CD4-positive, alpha-beta T cell (primary cell): ENCODE results near the gene PLLP. TPM values are rescaled to one million over a fixed set of nuclear protein-coding genes. Genes with fewer than 3 reads are reported as not detected.

Experiments
- ATAC-seq: fragments of 200-7000 bp; cut with Tn5 transposase; one replicate; pipeline ENCODE4 v1.10.0; 2022; ENCODE audit warnings: mild to moderate bottlenecking; ENCODE audit not compliant: poor library complexity
- CTCF ChIA-PET: fragments of 350-600 bp; sonication (Branson Sonifier 250); formaldehyde crosslinking; loops from one replicate; lab custom pipeline; 2021; ENCODE audit warnings: antibody characterized with exemption, inconsistent platforms; lab: Charles Lee
- POLR2A ChIA-PET: fragments of 350-600 bp; sonication (Branson Sonifier 250); formaldehyde crosslinking; loops from one replicate; lab custom pipeline; 2021; ENCODE audit warnings: antibody characterized with exemption, inconsistent platforms; lab: Charles Lee
- DNase-seq, 14 experiments: peaks; one replicate each; pipeline ENCODE4 v3.0.0-alpha.2; 2013 to 2020; ENCODE audit warnings: mixed read lengths in 2 of 14
- H3K27ac ChIP-seq, 2 donors: one replicate each; pipeline versions ENCODE4 v1.5.1 to v1.7.0; 2013; ENCODE audit warnings: low read length in 2 of 2, low read depth in 1 of 2, mild to moderate bottlenecking in 1 of 2
- H3K27me3 ChIP-seq, 2 experiments: 1 replicate in 1 of 2; 2 replicates in 1 of 2; pipeline versions ENCODE4 v1.6.1 to v1.7.0; 2013; ENCODE audit warnings: low read length in 2 of 2, control low read depth in 1 of 2, mild to moderate bottlenecking in 1 of 2, moderate library complexity in 1 of 2; ENCODE audit not compliant: insufficient read depth in 2 of 2, control insufficient read depth in 1 of 2
- H3K36me3 ChIP-seq: one replicate; pipeline ENCODE4 v1.6.1; 2013; ENCODE audit warnings: low read length, control low read depth; ENCODE audit not compliant: insufficient read depth
- H3K4me1 ChIP-seq: one replicate; pipeline ENCODE4 v1.6.1; 2013; ENCODE audit warnings: low read length, control low read depth; ENCODE audit not compliant: insufficient read depth
- H3K4me3 ChIP-seq: one replicate; pipeline ENCODE4 v1.5.1; 2013; ENCODE audit warnings: mild to moderate bottlenecking, low read length, moderate library complexity
- H3K9me3 ChIP-seq, 2 experiments: 1 replicate in 1 of 2; 2 replicates in 1 of 2; pipeline versions ENCODE4 v1.6.1 to v1.7.0; 2013; ENCODE audit warnings: low read length in 2 of 2, mild to moderate bottlenecking in 2 of 2, control low read depth in 1 of 2, moderate library complexity in 1 of 2; ENCODE audit not compliant: control insufficient read depth in 1 of 2, insufficient read depth in 1 of 2
- H3K27ac Mint-ChIP-seq: one replicate; pipeline ENCODE4 v1.8.0; 2020; ENCODE audit warnings: mixed read lengths
- H3K27me3 Mint-ChIP-seq: one replicate; pipeline ENCODE4 v1.8.0; 2021; ENCODE audit warnings: mixed read lengths
- H3K36me3 Mint-ChIP-seq: one replicate; pipeline ENCODE4 v1.8.0; 2021; ENCODE audit warnings: low read depth, mixed read lengths
- H3K4me1 Mint-ChIP-seq: one replicate; pipeline ENCODE4 v1.8.0; 2021; ENCODE audit warnings: low read depth, mixed read lengths
- H3K4me3 Mint-ChIP-seq: one replicate; pipeline ENCODE4 v1.8.0; 2020; ENCODE audit warnings: mild to moderate bottlenecking, mixed read lengths
- H3K9me3 Mint-ChIP-seq: one replicate; pipeline ENCODE4 v1.8.0; 2020; ENCODE audit warnings: mixed read lengths
- CTCF ChIP-seq: fragments of 200-600 bp; IDR thresholded peaks from one replicate; pipeline ENCODE4 v1.8.0; 2022; ENCODE audit warnings: antibody characterized with exemption, mild to moderate bottlenecking
- intact Hi-C, 2 experiments: fragments of 100-400 bp; cut with DNase I in 1 of 2; cut with micrococcal nuclease in 1 of 2; formaldehyde crosslinking; loops; one replicate each; pipeline versions ENCODE4 v1.15.1 to v1.9.0; 2023 to 2025; cut with DNase I, micrococcal nuclease
- total RNA-seq, 174 experiments: library from RNA in 2 of 174; stranded (reverse) in 2 of 174; gene quantifications; one replicate each; pipeline ENCODE4 v1.2.3 and lab custom pipeline; 2021 to 2026

The PLLP gene
- total RNA-seq, 2 experiments from 2014 or later, result 1.8 to 2.5 TPM

GRCh38 chr16:57273359-57273758 is 11.1 kb downstream of the PLLP start:
- peaks cover 40% of the 10 kb centered on the region for H3K4me1 Mint-ChIP-seq
- no peak for DNase-seq
- no peaks in the 10 kb centered on the region for H3K9me3 ChIP-seq
- H3K9me3 Mint-ChIP-seq, result no peaks in the 10 kb centered on the region
- no peak for TF ChIP-seq CTCF
- no peaks in the 10 kb centered on the region for H3K27me3 ChIP-seq
- peaks cover 24% of the 10 kb centered on the region for H3K4me1 ChIP-seq
- H3K4me3 Mint-ChIP-seq, result no peak overlapping the region
- no peak overlapping the region for H3K4me3 ChIP-seq
- no peaks in the 10 kb centered on the region for H3K27me3 Mint-ChIP-seq
- ChIA-PET CTCF (no interaction called here), POLR2A (no interaction called here)
- no peaks in the 10 kb centered on the region for H3K36me3 ChIP-seq
- H3K36me3 Mint-ChIP-seq, result no peaks in the 10 kb centered on the region
- H3K27ac Mint-ChIP-seq, result no peak overlapping the region
- intact Hi-C loops, result no loop called here
- ATAC-seq, result no peak
- H3K27ac ChIP-seq, result no peak overlapping the region

GRCh38 chr16:57271867-57272495 is 12.5 kb downstream of the PLLP start:
- CTCF ChIA-PET, result no interaction called here

GRCh38 chr16:57271063-57271345 is 13.5 kb downstream of the PLLP start:
- Mint-ChIP-seq H3K36me3 (no peaks in the 10 kb centered on the region), H3K4me1 (peaks cover 43% of the 10 kb centered on the region), H3K4me3 (no peak overlapping the region), H3K9me3 (no peaks in the 10 kb centered on the region), H3K27ac (peak overlapping the region; percentile 69), H3K27me3 (no peaks in the 10 kb centered on the region)
- Histone ChIP-seq H3K27me3 (no peaks in the 10 kb centered on the region), H3K36me3 (no peaks in the 10 kb centered on the region), H3K4me1 (peaks cover 35% of the 10 kb centered on the region), H3K4me3 (no peak overlapping the region), H3K27ac (no peak overlapping the region), H3K9me3 (no peaks in the 10 kb centered on the region)
- no peak for TF ChIP-seq CTCF
- no peak for DNase-seq
- ChIA-PET CTCF (no interaction called here), POLR2A (no interaction called here)
- intact Hi-C loops, result no loop called here
- no peak for ATAC-seq

More at GRCh38 chr16:57271867-57272495, 12.5 kb downstream of the PLLP start:
- H3K36me3 Mint-ChIP-seq, result no peaks in the 10 kb centered on the region
- peak overlapping the region; percentile 69 for H3K27ac Mint-ChIP-seq
- no peak overlapping the region for H3K4me3 Mint-ChIP-seq
- Histone ChIP-seq H3K27me3 (no peaks in the 10 kb centered on the region), H3K36me3 (no peaks in the 10 kb centered on the region), H3K4me3 (no peak overlapping the region), H3K4me1 (peaks cover 25% of the 10 kb centered on the region), H3K9me3 (no peaks in the 10 kb centered on the region), H3K27ac (no peak overlapping the region)
- DNase-seq, result no peak
- intact Hi-C loops, result no loop called here
- H3K4me1 Mint-ChIP-seq, result peaks cover 40% of the 10 kb centered on the region
- H3K27me3 Mint-ChIP-seq, result no peaks in the 10 kb centered on the region
- no peak for TF ChIP-seq CTCF
- no peaks in the 10 kb centered on the region for H3K9me3 Mint-ChIP-seq
- ATAC-seq, result no peak
- POLR2A ChIA-PET, result no interaction called here
